ENCODE data around the gene CUL2. TPM values are rescaled to one million over a fixed set of nuclear protein-coding genes. Genes with fewer than 3 reads are reported as not detected.
"Not testable (repeated sequence)": the region's sequence is repeated elsewhere in the genome, so short reads cannot be mapped to it uniquely, and the experiment has no call there.

The CUL2 gene
- total RNA-seq, 2 experiments from 2014 or later: 35.4 to 37.1 TPM

- H3K27me3 Mint-ChIP-seq: peaks cover 9% of the 10 kb centered on the region
- POLR2A ChIA-PET: no interaction called here
- ATAC-seq (ENCODE audit: low read depth) (no peak), DNase-seq (no peak)
- no peaks in the 10 kb centered on the region for H3K9me3 Mint-ChIP-seq
- no peak overlapping the region for H3K27ac Mint-ChIP-seq
- no peaks in the 10 kb centered on the region for H3K36me3 Mint-ChIP-seq
- H3K4me1 Mint-ChIP-seq: no peaks in the 10 kb centered on the region
- H3K4me3 Mint-ChIP-seq: no peak overlapping the region
Measured at GRCh38 chr10:35112571-35112970, 22.4 kb upstream of the CUL2 start.

GRCh38 chr10:35103882-35104281 lies 13.7 kb upstream of the CUL2 start:
- Mint-ChIP-seq H3K36me3 (no peaks in the 10 kb centered on the region), H3K27me3 (peaks cover 7% of the 10 kb centered on the region), H3K4me3 (no peak overlapping the region), H3K4me1 (no peaks in the 10 kb centered on the region), H3K9me3 (no peaks in the 10 kb centered on the region), H3K27ac (no peak overlapping the region)
- POLR2A ChIA-PET: no interaction called here
- DNase-seq (no peak), ATAC-seq (ENCODE audit: low read depth) (no peak)

- Mint-ChIP-seq H3K4me3 (no peak overlapping the region), H3K27me3 (peaks cover 25% of the 10 kb centered on the region), H3K9me3 (no peaks in the 10 kb centered on the region), H3K4me1 (no peaks in the 10 kb centered on the region), H3K36me3 (no peaks in the 10 kb centered on the region), H3K27ac (no peak overlapping the region)
- DNase-seq: no peak
- no peak for ATAC-seq (ENCODE audit: low read depth)
- POLR2A ChIA-PET: no interaction called here
Measured at GRCh38 chr10:35097510-35097909, 7.4 kb upstream of the CUL2 start.

GRCh38 chr10:35096312-35096711 lies 6.2 kb upstream of the CUL2 start:
- Mint-ChIP-seq H3K4me3 (no peak overlapping the region), H3K27me3 (peaks cover 25% of the 10 kb centered on the region), H3K4me1 (peaks cover 2% of the 10 kb centered on the region), H3K36me3 (no peaks in the 10 kb centered on the region), H3K9me3 (no peaks in the 10 kb centered on the region), H3K27ac (no peak overlapping the region)
- POLR2A ChIA-PET: no interaction called here
- no peak for DNase-seq
- no peak for ATAC-seq (ENCODE audit: low read depth)

- ATAC-seq (ENCODE audit: low read depth) (no peak), DNase-seq (no peak)
- Mint-ChIP-seq H3K36me3 (peaks cover 6% of the 10 kb centered on the region), H3K27me3 (peaks cover 15% of the 10 kb centered on the region), H3K27ac (no peak overlapping the region), H3K4me3 (no peak overlapping the region), H3K4me1 (peaks cover 24% of the 10 kb centered on the region), H3K9me3 (no peaks in the 10 kb centered on the region)
- POLR2A ChIA-PET: no interaction called here
Measured at GRCh38 chr10:35092851-35093250, 2.7 kb upstream of the CUL2 start.

- Mint-ChIP-seq H3K36me3 (peaks cover 11% of the 10 kb centered on the region), H3K4me1 (peaks cover 31% of the 10 kb centered on the region), H3K27me3 (peaks cover 15% of the 10 kb centered on the region), H3K9me3 (no peaks in the 10 kb centered on the region), H3K27ac (no peak overlapping the region), H3K4me3 (no peak overlapping the region)
- no peak for DNase-seq
- POLR2A ChIA-PET: no interaction called here
- no peak for ATAC-seq (ENCODE audit: low read depth)
Measured at GRCh38 chr10:35091994-35092790, 2.1 kb upstream of the CUL2 start.

GRCh38 chr10:35089611-35090161 lies 455 bp downstream of the CUL2 start:
- DNase-seq (no peak), ATAC-seq (ENCODE audit: low read depth) (peak; percentile 40)
- H3K9me3 Mint-ChIP-seq: no peaks in the 10 kb centered on the region
- H3K4me1 Mint-ChIP-seq: peaks cover 36% of the 10 kb centered on the region
- H3K4me3 Mint-ChIP-seq: peak overlapping the region; percentile 94
- peaks cover 4% of the 10 kb centered on the region for H3K27me3 Mint-ChIP-seq
- H3K36me3 Mint-ChIP-seq: peaks cover 17% of the 10 kb centered on the region
- peak overlapping the region; percentile 90 for H3K27ac Mint-ChIP-seq
- POLR2A ChIA-PET: interaction anchor here (0.5 to 1.4 kb wide), 4 partner anchors 30 to 127 kb away, joined by 3 to 5 read pairs (median 4); no protein-coding TSS in a partner anchor

- POLR2A ChIA-PET: no interaction called here
- H3K36me3 Mint-ChIP-seq: peaks cover 52% of the 10 kb centered on the region
- H3K27ac Mint-ChIP-seq: no peak overlapping the region
- peaks cover 22% of the 10 kb centered on the region for H3K4me1 Mint-ChIP-seq
- ATAC-seq (ENCODE audit: low read depth) (no peak), DNase-seq (no peak)
- H3K27me3 Mint-ChIP-seq: no peaks in the 10 kb centered on the region
- no peak overlapping the region for H3K4me3 Mint-ChIP-seq
- H3K9me3 Mint-ChIP-seq: peaks cover 1% of the 10 kb centered on the region
Measured at GRCh38 chr10:35083242-35083641, 6.9 kb downstream of the CUL2 start.

- POLR2A ChIA-PET; H3K27me3 Mint-ChIP-seq; H3K4me3 Mint-ChIP-seq; H3K4me1 Mint-ChIP-seq; H3K27ac Mint-ChIP-seq; DNase-seq; H3K9me3 Mint-ChIP-seq; ATAC-seq (ENCODE audit: low read depth): not testable (repeated sequence)
- H3K36me3 Mint-ChIP-seq: peaks cover 41% of the 10 kb centered on the region
Measured at GRCh38 chr10:35080261-35080660, 9.9 kb downstream of the CUL2 start.

GRCh38 chr10:35079763-35080162 lies 10.4 kb downstream of the CUL2 start:
- Mint-ChIP-seq H3K9me3 (peaks cover 1% of the 10 kb centered on the region), H3K4me1 (peaks cover 7% of the 10 kb centered on the region), H3K4me3 (no peak overlapping the region), H3K27me3 (no peaks in the 10 kb centered on the region), H3K36me3 (peaks cover 41% of the 10 kb centered on the region), H3K27ac (no peak overlapping the region)
- no peak for DNase-seq
- POLR2A ChIA-PET: no interaction called here
- ATAC-seq (ENCODE audit: low read depth): no peak

GRCh38 chr10:35079265-35079664 lies 10.9 kb downstream of the CUL2 start:
- H3K27ac Mint-ChIP-seq: no peak overlapping the region
- H3K4me1 Mint-ChIP-seq: peaks cover 6% of the 10 kb centered on the region
- DNase-seq (no peak), ATAC-seq (ENCODE audit: low read depth) (no peak)
- H3K36me3 Mint-ChIP-seq: peaks cover 40% of the 10 kb centered on the region
- peaks cover 1% of the 10 kb centered on the region for H3K9me3 Mint-ChIP-seq
- H3K27me3 Mint-ChIP-seq: no peaks in the 10 kb centered on the region
- POLR2A ChIA-PET: no interaction called here
- H3K4me3 Mint-ChIP-seq: no peak overlapping the region

- H3K27me3 Mint-ChIP-seq: no peaks in the 10 kb centered on the region
- H3K4me3 Mint-ChIP-seq: no peak overlapping the region
- H3K36me3 Mint-ChIP-seq: peaks cover 21% of the 10 kb centered on the region
- ATAC-seq (ENCODE audit: low read depth) (no peak), DNase-seq (no peak)
- POLR2A ChIA-PET: no interaction called here
- H3K4me1 Mint-ChIP-seq: peaks cover 4% of the 10 kb centered on the region
- no peaks in the 10 kb centered on the region for H3K9me3 Mint-ChIP-seq
- no peak overlapping the region for H3K27ac Mint-ChIP-seq
Measured at GRCh38 chr10:35075228-35075627, 14.9 kb downstream of the CUL2 start.

GRCh38 chr10:35074266-35074665 lies 15.9 kb downstream of the CUL2 start:
- Mint-ChIP-seq H3K27ac (no peak overlapping the region), H3K4me3 (no peak overlapping the region), H3K27me3 (no peaks in the 10 kb centered on the region), H3K4me1 (peaks cover 4% of the 10 kb centered on the region), H3K9me3 (no peaks in the 10 kb centered on the region), H3K36me3 (peaks cover 21% of the 10 kb centered on the region)
- POLR2A ChIA-PET: no interaction called here
- ATAC-seq (ENCODE audit: low read depth) (no peak), DNase-seq (no peak)

- peak overlapping the region; percentile 65 for H3K27ac Mint-ChIP-seq
- POLR2A ChIA-PET: no interaction called here
- H3K36me3 Mint-ChIP-seq: peaks cover 26% of the 10 kb centered on the region
- DNase-seq (no peak), ATAC-seq (ENCODE audit: low read depth) (no peak)
- H3K4me3 Mint-ChIP-seq: no peak overlapping the region
- no peaks in the 10 kb centered on the region for H3K27me3 Mint-ChIP-seq
- H3K9me3 Mint-ChIP-seq: no peaks in the 10 kb centered on the region
- peaks cover 4% of the 10 kb centered on the region for H3K4me1 Mint-ChIP-seq
Measured at GRCh38 chr10:35070521-35070920, 19.6 kb downstream of the CUL2 start.

All from activated naive CD8-positive, alpha-beta T cell treated with anti-CD3 and anti-CD28 coated beads, Interleukin-2, amount 10 ng/mL, durations not matched to agents 7 days and 5 days (primary cell).